Testis (tissue), 2 donors: ENCODE data around the gene TTC22.

ENCODE experiments used
- POLR2A ChIP-seq: fragments of 450-650 bp; IDR thresholded peaks from one replicate; pipeline ENCODE4 v1.6.1; 2017; ENCODE audit warnings: antibody characterized with exemption, mild to moderate bottlenecking, moderate library complexity
- TF ChIP-seq, protein P1 (sequence below), 3 experiments: fragments of 450-650 bp in 2 of 3; fragments of 200-600 bp in 1 of 3; sonication (generic) in 1 of 3; IDR thresholded peaks; one replicate each; pipeline ENCODE4 v1.5.1; 2016 to 2019; ENCODE audit warnings: antibody characterized with exemption in 3 of 3, mild to moderate bottlenecking in 2 of 3, moderate library complexity in 1 of 3

DNA sequence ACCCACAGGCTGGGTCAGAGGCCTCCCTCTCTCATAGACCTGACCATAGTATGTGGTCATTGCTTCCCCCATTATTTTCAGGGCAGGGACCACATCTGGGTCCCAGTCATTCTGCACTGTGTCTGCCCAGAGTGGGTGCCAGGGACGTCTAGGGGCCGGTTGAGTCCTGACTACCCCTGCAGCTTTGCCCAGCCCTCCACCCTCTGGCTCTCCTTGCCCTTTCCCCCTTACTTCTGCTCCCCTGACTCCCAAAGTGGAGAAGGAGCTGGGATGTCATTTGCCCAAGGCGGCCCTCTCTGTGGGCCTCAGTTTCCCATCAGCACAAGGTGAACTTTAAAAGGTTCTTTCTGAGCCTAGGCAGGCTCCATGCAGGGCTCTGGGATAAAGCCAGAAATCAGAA, 4.3 kb upstream of the TTC22 start:
- TF ChIP-seq, protein P1, sequence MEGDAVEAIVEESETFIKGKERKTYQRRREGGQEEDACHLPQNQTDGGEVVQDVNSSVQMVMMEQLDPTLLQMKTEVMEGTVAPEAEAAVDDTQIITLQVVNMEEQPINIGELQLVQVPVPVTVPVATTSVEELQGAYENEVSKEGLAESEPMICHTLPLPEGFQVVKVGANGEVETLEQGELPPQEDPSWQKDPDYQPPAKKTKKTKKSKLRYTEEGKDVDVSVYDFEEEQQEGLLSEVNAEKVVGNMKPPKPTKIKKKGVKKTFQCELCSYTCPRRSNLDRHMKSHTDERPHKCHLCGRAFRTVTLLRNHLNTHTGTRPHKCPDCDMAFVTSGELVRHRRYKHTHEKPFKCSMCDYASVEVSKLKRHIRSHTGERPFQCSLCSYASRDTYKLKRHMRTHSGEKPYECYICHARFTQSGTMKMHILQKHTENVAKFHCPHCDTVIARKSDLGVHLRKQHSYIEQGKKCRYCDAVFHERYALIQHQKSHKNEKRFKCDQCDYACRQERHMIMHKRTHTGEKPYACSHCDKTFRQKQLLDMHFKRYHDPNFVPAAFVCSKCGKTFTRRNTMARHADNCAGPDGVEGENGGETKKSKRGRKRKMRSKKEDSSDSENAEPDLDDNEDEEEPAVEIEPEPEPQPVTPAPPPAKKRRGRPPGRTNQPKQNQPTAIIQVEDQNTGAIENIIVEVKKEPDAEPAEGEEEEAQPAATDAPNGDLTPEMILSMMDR (IDR thresholded peaks at IDR 0.05) = no peak
- no peak for TF ChIP-seq POLR2A
